ENCODE data around the gene SLC15A1.

- TF ChIP-seq, protein P1, sequence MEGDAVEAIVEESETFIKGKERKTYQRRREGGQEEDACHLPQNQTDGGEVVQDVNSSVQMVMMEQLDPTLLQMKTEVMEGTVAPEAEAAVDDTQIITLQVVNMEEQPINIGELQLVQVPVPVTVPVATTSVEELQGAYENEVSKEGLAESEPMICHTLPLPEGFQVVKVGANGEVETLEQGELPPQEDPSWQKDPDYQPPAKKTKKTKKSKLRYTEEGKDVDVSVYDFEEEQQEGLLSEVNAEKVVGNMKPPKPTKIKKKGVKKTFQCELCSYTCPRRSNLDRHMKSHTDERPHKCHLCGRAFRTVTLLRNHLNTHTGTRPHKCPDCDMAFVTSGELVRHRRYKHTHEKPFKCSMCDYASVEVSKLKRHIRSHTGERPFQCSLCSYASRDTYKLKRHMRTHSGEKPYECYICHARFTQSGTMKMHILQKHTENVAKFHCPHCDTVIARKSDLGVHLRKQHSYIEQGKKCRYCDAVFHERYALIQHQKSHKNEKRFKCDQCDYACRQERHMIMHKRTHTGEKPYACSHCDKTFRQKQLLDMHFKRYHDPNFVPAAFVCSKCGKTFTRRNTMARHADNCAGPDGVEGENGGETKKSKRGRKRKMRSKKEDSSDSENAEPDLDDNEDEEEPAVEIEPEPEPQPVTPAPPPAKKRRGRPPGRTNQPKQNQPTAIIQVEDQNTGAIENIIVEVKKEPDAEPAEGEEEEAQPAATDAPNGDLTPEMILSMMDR (IDR thresholded peaks at IDR 0.05 in 4 of 5, conservative IDR thresholded peaks at IDR 0.05 in 1 of 5) = no peak
- no peak for TF ChIP-seq POLR2A (IDR thresholded peaks at IDR 0.05)
Observed at GRCh38 chr13:98792785-98793495, 40.5 kb upstream of the SLC15A1 start.

All from gastrocnemius medialis (tissue), 4 donors.